GM12873 (cell line): Measurements from ENCODE around the gene NPAS3.

Experiments used
- CTCF ChIP-seq: IDR thresholded peaks from 2 replicates; pipeline ENCODE4 v1.5.1; 2012; ENCODE audit warnings: low read depth, mild to moderate bottlenecking, moderate library complexity, low read length, control low read depth; ENCODE audit not compliant: insufficient read depth; ENCODE audit errors: missing control alignments

NPAS3 gene

GRCh38 chr14:33450416-33450815, 511.7 kb downstream of the NPAS3 start:
- no peak for TF ChIP-seq CTCF

GRCh38 chr14:33451211-33451610, 512.5 kb downstream of the NPAS3 start:
- TF ChIP-seq CTCF = no peak

- TF ChIP-seq CTCF = no peak
These were observed 514.3 kb downstream of the NPAS3 start for GRCh38 chr14:33452995-33453394.

GRCh38 chr14:33454022-33454595, 515.4 kb downstream of the NPAS3 start:
- TF ChIP-seq CTCF = no peak

- TF ChIP-seq CTCF = no peak
These were observed 516.0 kb downstream of the NPAS3 start for GRCh38 chr14:33454707-33455106.

- no peak for TF ChIP-seq CTCF
These were observed 517.1 kb downstream of the NPAS3 start for GRCh38 chr14:33455654-33456345.

- TF ChIP-seq CTCF = no peak
These were observed 518.3 kb downstream of the NPAS3 start for GRCh38 chr14:33457021-33457420.
